Transverse colon (tissue), 4 donors: ENCODE results near the gene BTF3. TPM values are rescaled to one million over a fixed set of nuclear protein-coding genes. Genes with fewer than 3 reads are reported as not detected.

Source experiments
- DNase-seq: peaks from one replicate; pipeline ENCODE4 v3.0.0-alpha.2; 2019
- H3K27ac ChIP-seq, 4 donors: fragments of 200-600 bp; sonication (generic); 2 replicates each; pipeline ENCODE4 v1.5.1; 2016 to 2018; ENCODE audit warnings: inconsistent platforms in 4 of 4
- H3K27me3 ChIP-seq: fragments of 200-600 bp; sonication (generic); 2 replicates; pipeline ENCODE4 v1.5.1; 2017; ENCODE audit warnings: inconsistent platforms
- H3K36me3 ChIP-seq, 4 donors: fragments of 200-600 bp; sonication (generic); 2 replicates each; pipeline ENCODE4 v1.5.1; 2017 to 2019; ENCODE audit warnings: inconsistent platforms in 4 of 4
- H3K4me1 ChIP-seq, 4 donors: fragments of 200-600 bp; sonication (generic); 2 replicates each; pipeline ENCODE4 v1.5.1; 2017 to 2020; ENCODE audit warnings: inconsistent platforms in 4 of 4
- H3K4me3 ChIP-seq, 4 donors: fragments of 200-600 bp; sonication (generic); 1 replicate in 1 of 4; 2 replicates in 3 of 4; pipeline versions ENCODE4 v1.5.1 to v1.6.1; 2017 to 2019; ENCODE audit warnings: inconsistent platforms in 4 of 4
- H3K9me3 ChIP-seq, 2 donors: fragments of 200-600 bp; sonication (generic); 2 replicates each; pipeline ENCODE4 v1.5.1; 2017 to 2019; ENCODE audit warnings: inconsistent platforms in 2 of 2
- CTCF ChIP-seq, 5 experiments: fragments of 200-600 bp in 3 of 5; fragments of 450-650 bp in 2 of 5; sonication (generic) in 3 of 5; IDR thresholded peaks; 1 replicate in 2 of 5; 2 replicates in 3 of 5; pipeline ENCODE4 v1.5.1; 2016 to 2017; ENCODE audit warnings: antibody characterized with exemption in 5 of 5, inconsistent platforms in 3 of 5, mild to moderate bottlenecking in 2 of 5, moderate library complexity in 1 of 5
- EP300 ChIP-seq: sonication (generic); formaldehyde crosslinking; IDR thresholded peaks from one replicate; pipeline ENCODE4 v1.6.1; 2017; ENCODE audit warnings: antibody characterized with exemption, low read depth
- POLR2A ChIP-seq: fragments of 450-650 bp; IDR thresholded peaks from one replicate; pipeline ENCODE4 v1.6.1; 2016; ENCODE audit warnings: antibody characterized with exemption, mild to moderate bottlenecking, moderate library complexity
- POLR2AphosphoS5 ChIP-seq, 3 donors: sonication (generic); formaldehyde crosslinking; IDR thresholded peaks; one replicate each; pipeline ENCODE4 v1.6.1; 2016; ENCODE audit warnings: antibody characterized with exemption in 3 of 3
- WGBS, 2 donors: methylation state at CpG; one replicate each; pipeline ENCODE4 v1.1.5; 2018; ENCODE audit warnings: low coverage in 1 of 2; 5-methylcytosine and 5-hydroxymethylcytosine counted together
- in situ Hi-C, 4 donors: fragments of 200-750 bp; cut with MboI; loops; one replicate each; pipeline versions ENCODE4 v1.15.0 to v1.15.1; 2017; ENCODE audit warnings: low sequenced_read_pairs in 3 of 4, low pct_ligation_motif_present in 1 of 4, low pct_unique_long_range_greater_than_20kb in 1 of 4
- intact Hi-C: fragments of 100-400 bp; cut with DNase I; formaldehyde crosslinking; loops from one replicate; pipeline ENCODE4 v1.15.1; 2023; ENCODE audit warnings: low total_unique reads
- total RNA-seq, 4 donors: library from RNA; depleted of rRNA; stranded (reverse); fragments of >200 nt; gene quantifications; one replicate each; pipeline ENCODE4 v1.1.0, GENCODE V29; 2016

Gene BTF3
- total RNA-seq, 4 donors from 2014 or later: 312 to 416 (median 396) TPM

- Histone ChIP-seq H3K36me3 (no peaks in the 10 kb centered on the region), H3K27ac (peak overlapping the region; percentile 53 to 83 (median 70)), H3K4me3 (no peak overlapping the region), H3K9me3 (no peaks in the 10 kb centered on the region), H3K4me1 (peaks cover 0 to 27% (median 15%) of the 10 kb centered on the region in 4 donors), H3K27me3 (no peaks in the 10 kb centered on the region)
- DNase-seq: peak; percentile 44
- in situ Hi-C loops: no loop called here
- intact Hi-C loops: no loop called here
- 0 to 47% methylated on average over 1 to 3 of the region's 3 CpGs for WGBS, 2 donors
- TF ChIP-seq EP300 (no peak), POLR2AphosphoS5 (IDR thresholded peaks at IDR 0.05) (peak in 2 of 3 donors; percentile 55 to 66), POLR2A (peak; percentile 51), CTCF (IDR thresholded peaks at IDR 0.05) (no peak)
Observed at GRCh38 chr5:73513996-73514395, 15.8 kb downstream of the BTF3 start.

GRCh38 chr5:73514418-73514817 is 16.2 kb downstream of the BTF3 start:
- H3K9me3 ChIP-seq: no peaks in the 10 kb centered on the region
- intact Hi-C loops: no loop called here
- DNase-seq: no peak
- no peaks in the 10 kb centered on the region for H3K27me3 ChIP-seq
- no peaks in the 10 kb centered on the region for H3K36me3 ChIP-seq
- in situ Hi-C loops: no loop called here
- H3K4me3 ChIP-seq: no peak overlapping the region
- TF ChIP-seq POLR2A: no peak
- no peak for TF ChIP-seq POLR2AphosphoS5 (IDR thresholded peaks at IDR 0.05)
- TF ChIP-seq EP300: no peak
- TF ChIP-seq CTCF (IDR thresholded peaks at IDR 0.05): no peak
- peaks cover 0 to 27% (median 16%) of the 10 kb centered on the region in 4 donors for H3K4me1 ChIP-seq
- 57 to 60% methylated on average over 1 to 2 of the region's 2 CpGs for WGBS, 2 donors
- H3K27ac ChIP-seq: peak overlapping the region; percentile 53 to 83 (median 70)

GRCh38 chr5:73515232-73515631 is 17.0 kb downstream of the BTF3 start:
- Histone ChIP-seq H3K27me3 (no peaks in the 10 kb centered on the region), H3K9me3 (no peaks in the 10 kb centered on the region), H3K27ac (peak overlapping the region; percentile 46 to 83 (median 70)), H3K4me3 (no peak overlapping the region), H3K4me1 (peaks cover 0 to 27% (median 16%) of the 10 kb centered on the region in 4 donors), H3K36me3 (no peaks in the 10 kb centered on the region)
- in situ Hi-C loops: no loop called here
- DNase-seq: peak; percentile 60
- TF ChIP-seq EP300 (no peak), POLR2AphosphoS5 (IDR thresholded peaks at IDR 0.05) (peak in 1 of 3 donors; percentile 18), CTCF (IDR thresholded peaks at IDR 0.05) (no peak)
- 36 to 43% methylated on average over 4 of the region's 4 CpGs for WGBS, 2 donors
- intact Hi-C loops: no loop called here

GRCh38 chr5:73519531-73520283 is 21.5 kb downstream of the BTF3 start:
- WGBS, 2 donors: 12 to 52% methylated on average over 2 to 15 of the region's 16 CpGs
- Histone ChIP-seq H3K4me1 (peaks cover 0 to 15% (median 9%) of the 10 kb centered on the region in 4 donors), H3K27ac (no peak overlapping the region), H3K27me3 (no peaks in the 10 kb centered on the region), H3K36me3 (no peaks in the 10 kb centered on the region), H3K9me3 (no peaks in the 10 kb centered on the region), H3K4me3 (no peak overlapping the region)
- in situ Hi-C loops (no loop called here), intact Hi-C loops (no loop called here)
- peak; percentile 55 to 85 (median 64) for TF ChIP-seq CTCF (IDR thresholded peaks at IDR 0.05)
- TF ChIP-seq POLR2A: no peak
- TF ChIP-seq POLR2AphosphoS5 (IDR thresholded peaks at IDR 0.05): no peak
- peak; percentile 74 for DNase-seq
